SK-N-SH (cell line): ENCODE results near the gene NEK6. TPM values are rescaled to one million over a fixed set of nuclear protein-coding genes. Genes with fewer than 3 reads are reported as not detected.

Source experiments
- CTCF ChIA-PET: fragments of 300-600, 350-600 bp; formaldehyde crosslinking; extraction: SDS; loops from one replicate; lab custom pipeline; 2021; lab: Yijun Ruan, JAX
- POLR2A ChIA-PET: fragments of 350-600 bp; sonication (Branson Sonifier 250); formaldehyde crosslinking; extraction: SDS; loops from one replicate; lab custom pipeline; 2020; ENCODE audit warnings: antibody characterized with exemption, inconsistent platforms; lab: Yijun Ruan, JAX
- DNase-seq: peaks from one replicate; pipeline ENCODE4 v3.0.0; 2012
- H2AFZ ChIP-seq: fragments of 200-600 bp; sonication (generic); 2 replicates; pipeline ENCODE4 v1.8.1; 2016; ENCODE audit warnings: antibody characterized with exemption, mild to moderate bottlenecking, low read depth
- H3F3A ChIP-seq: fragments of 200-600 bp; sonication (generic); replicated peaks from 2 replicates; pipeline ENCODE3; 2016; ENCODE audit warnings: antibody characterized with exemption, mild to moderate bottlenecking; ENCODE audit not compliant: insufficient read depth
- H3K27ac ChIP-seq, 2 experiments: fragments of 200-500 bp in 1 of 2; fragments of 200-600 bp in 1 of 2; sonication (Bioruptor generic) in 1 of 2; sonication (generic), shearing (Covaris generic) in 1 of 2; 2 replicates each; pipeline versions ENCODE4 v1.5.1 to v1.6.1; 2014 to 2016; ENCODE audit warnings: low read depth in 2 of 2, inconsistent platforms in 1 of 2, low read length in 1 of 2, mild to moderate bottlenecking in 1 of 2, mixed read lengths in 1 of 2
- H3K27me3 ChIP-seq: fragments of 200-600 bp; sonication (generic), shearing (Covaris generic); 2 replicates; pipeline ENCODE4 v1.6.1; 2016; ENCODE audit warnings: mixed run types; ENCODE audit not compliant: insufficient read depth
- H3K36me3 ChIP-seq, 2 experiments: fragments of 200-500 bp in 1 of 2; fragments of 200-600 bp in 1 of 2; sonication (Bioruptor generic) in 1 of 2; sonication (generic) in 1 of 2; replicated peaks in 1 of 2; 2 replicates each; pipeline versions ENCODE3 to v1.5.1; 2014 to 2016; ENCODE audit warnings: low read length in 1 of 2, mild to moderate bottlenecking in 1 of 2; ENCODE audit not compliant: insufficient read depth in 2 of 2, control insufficient read depth in 1 of 2
- H3K4me1 ChIP-seq, 2 experiments: fragments of 200-500 bp in 1 of 2; fragments of 200-600 bp in 1 of 2; sonication (Bioruptor generic) in 1 of 2; sonication (generic), shearing (Covaris generic) in 1 of 2; 2 replicates each; pipeline versions ENCODE4 v1.5.1 to v1.6.1; 2014 to 2016; ENCODE audit warnings: low read depth in 1 of 2, low read length in 1 of 2, mixed run types in 1 of 2; ENCODE audit not compliant: insufficient read depth in 2 of 2, control insufficient read depth in 1 of 2
- H3K4me2 ChIP-seq: fragments of 200-600 bp; sonication (generic), shearing (Covaris generic); 2 replicates; pipeline ENCODE4 v1.6.1; 2017; ENCODE audit warnings: mixed run types
- H3K4me3 ChIP-seq, 2 experiments: fragments of 200-500 bp in 1 of 2; fragments of 200-600 bp in 1 of 2; sonication (Bioruptor generic) in 1 of 2; sonication (generic), shearing (Covaris generic) in 1 of 2; 2 replicates each; pipeline versions ENCODE4 v1.5.1 to v1.8.1; 2014 to 2016; ENCODE audit warnings: low read depth in 2 of 2, inconsistent platforms in 1 of 2, low read length in 1 of 2, mild to moderate bottlenecking in 1 of 2, mixed read lengths in 1 of 2, moderate library complexity in 1 of 2
- H3K79me2 ChIP-seq: fragments of 200-600 bp; sonication (generic); 2 replicates; pipeline ENCODE4 v1.8.1; 2017; ENCODE audit warnings: mild to moderate bottlenecking; ENCODE audit not compliant: insufficient read depth
- H3K9ac ChIP-seq: fragments of 200-600 bp; sonication (generic); 2 replicates; pipeline ENCODE4 v1.6.1; 2017; ENCODE audit warnings: mixed run types
- H3K9me2 ChIP-seq: fragments of 200-600 bp; sonication (generic); 2 replicates; pipeline ENCODE4 v1.6.1; 2017; ENCODE audit warnings: mixed run types
- H3K9me3 ChIP-seq: fragments of 200-600 bp; sonication (generic); 2 replicates; pipeline ENCODE4 v1.6.1; 2017; ENCODE audit warnings: mixed run types, mild to moderate bottlenecking, moderate library complexity
- H4K20me1 ChIP-seq: fragments of 200-600 bp; sonication (generic); 2 replicates; pipeline ENCODE4 v1.6.1; 2017; ENCODE audit warnings: mild to moderate bottlenecking, mixed run types; ENCODE audit not compliant: insufficient read depth
- CHD2 ChIP-seq: fragments of 150-350 bp; IDR thresholded peaks from 2 replicates; pipeline ENCODE4 v1.6.1; 2018; ENCODE audit warnings: low read length; ENCODE audit not compliant: partially characterized antibody
- ELF1 ChIP-seq: IDR thresholded peaks from 2 replicates; pipeline ENCODE4 v1.4.0; 2012
- EP300 ChIP-seq, 2 experiments: IDR thresholded peaks; 2 replicates each; pipeline versions ENCODE4 v1.4.0 to v1.6.1; 2012; ENCODE audit warnings: borderline replicate concordance in 1 of 2, low read depth in 1 of 2, low read length in 1 of 2
- FOXJ3 ChIP-seq: sonication (generic); formaldehyde crosslinking; IDR thresholded peaks from 2 replicates; pipeline ENCODE4 v1.5.1; 2020; ENCODE audit warnings: mild to moderate bottlenecking, missing genetic modification reagents
- FOXM1 ChIP-seq: IDR thresholded peaks from 2 replicates; pipeline ENCODE4 v1.4.0; 2012; ENCODE audit warnings: low read depth, mild to moderate bottlenecking
- MXI1 ChIP-seq: IDR thresholded peaks from 2 replicates; pipeline ENCODE4 v1.6.1; 2012; ENCODE audit warnings: mild to moderate bottlenecking, low read depth, low read length, improper control_type of control experiment
- NFIC ChIP-seq: IDR thresholded peaks from 2 replicates; pipeline ENCODE4 v1.4.0; 2012; ENCODE audit warnings: borderline replicate concordance
- PBX3 ChIP-seq: IDR thresholded peaks from 2 replicates; pipeline ENCODE4; 2012
- POLR2AphosphoS5 ChIP-seq: IDR thresholded peaks from 2 replicates; pipeline ENCODE4 v1.6.1; 2012; ENCODE audit warnings: low read depth, low read length
- RAD21 ChIP-seq: IDR thresholded peaks from 2 replicates; pipeline ENCODE4 v1.6.1; 2012; ENCODE audit warnings: mild to moderate bottlenecking, low read length
- RFX5 ChIP-seq: IDR thresholded peaks from 2 replicates; pipeline ENCODE4 v1.6.1; 2012; ENCODE audit warnings: mild to moderate bottlenecking, improper control_type of control experiment, low read length
- SMC3 ChIP-seq: IDR thresholded peaks from 2 replicates; pipeline ENCODE4 v1.6.1; 2012; ENCODE audit warnings: low read depth, low read length, improper control_type of control experiment
- TCF12 ChIP-seq: IDR thresholded peaks from 2 replicates; pipeline ENCODE4 v1.4.0; 2012
- YY1 ChIP-seq: IDR thresholded peaks from 2 replicates; pipeline ENCODE4 v1.4.0; 2012; ENCODE audit warnings: low read depth, mild to moderate bottlenecking
- WGBS: methylation state at CpG from one replicate; pipeline ENCODE4 v1.1.6; 2017; ENCODE audit warnings: low lambda C conversion rate; 5-methylcytosine and 5-hydroxymethylcytosine counted together
- polyA plus RNA-seq, 3 experiments: library from polyadenylated mRNA; depleted of rRNA; stranded (reverse); fragments of >200 nt; gene quantifications; 2 replicates each; pipeline ENCODE4 v1.2.3, GENCODE V29; 2012
- TF ChIP-seq, protein P1 (sequence below): IDR thresholded peaks from 2 replicates; pipeline ENCODE4 v1.4.0; 2012; ENCODE audit warnings: low read depth, borderline replicate concordance
- TF ChIP-seq, protein P2 (sequence below): fragments of 200-600 bp; sonication (generic); IDR thresholded peaks from 2 replicates; pipeline ENCODE4 v1.6.1; 2017; ENCODE audit warnings: antibody characterized with exemption, mild to moderate bottlenecking, moderate library complexity
- TF ChIP-seq, protein P3 (sequence below): IDR thresholded peaks from 2 replicates; pipeline ENCODE4 v1.6.1; 2012; ENCODE audit warnings: mild to moderate bottlenecking, low read depth, low read length, moderate library complexity
- TF ChIP-seq, protein P4 (sequence below): fragments of 150-350 bp; IDR thresholded peaks from 2 replicates; pipeline ENCODE4 v1.6.1; 2017; ENCODE audit warnings: antibody characterized with exemption, low read length, low read depth, borderline replicate concordance

The NEK6 gene
- polyA plus RNA-seq, 1 of the 3 experiments (the other 2 are of a cell fraction) = 89.8 TPM

DNA sequence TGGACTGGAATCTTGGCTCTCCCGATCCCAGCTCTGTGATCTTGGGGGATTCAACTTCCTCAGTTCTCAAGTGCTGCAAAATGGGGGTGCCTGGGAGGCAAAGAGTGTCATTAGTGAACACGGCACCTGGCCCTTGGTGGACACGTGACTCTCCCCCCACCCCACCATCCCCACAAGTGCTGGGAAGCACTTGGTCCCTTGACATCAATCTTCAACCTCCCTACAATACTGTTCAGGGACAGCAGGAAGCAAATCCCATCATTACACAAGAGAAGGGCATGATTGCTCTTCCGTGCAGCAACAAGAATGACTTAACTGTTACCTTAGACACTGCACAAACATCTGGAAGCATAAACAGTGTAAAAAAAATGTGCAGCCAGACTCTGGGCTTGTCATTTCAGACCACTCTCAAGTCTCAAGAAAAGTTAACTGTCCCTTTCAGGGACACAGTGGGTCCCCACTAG is 96.1 kb downstream of the NEK6 start:
- no peak for DNase-seq

More for the DNA sequence above, 96.1 kb downstream of the NEK6 start:
- H3F3A ChIP-seq = peaks cover 40% of the 10 kb centered on the region
- H3K9ac ChIP-seq = no peak overlapping the region
- no peak overlapping the region for H3K4me3 ChIP-seq
- no peak overlapping the region; a peak in 1 of 4 replicates for H3K27ac ChIP-seq
- WGBS = 92% methylated on average over 3 of the region's 4 CpGs
- H3K79me2 ChIP-seq = peaks cover 32% of the 10 kb centered on the region
- H3K9me2 ChIP-seq = no peaks in the 10 kb centered on the region
- H3K27me3 ChIP-seq = no peaks in the 10 kb centered on the region
- no peak overlapping the region for H3K4me2 ChIP-seq
- H2AFZ ChIP-seq = no peak overlapping the region
- H3K9me3 ChIP-seq = no peaks in the 10 kb centered on the region
- CTCF ChIA-PET = no interaction called here
- no peak for TF ChIP-seq FOXM1
- TF ChIP-seq, protein P1, sequence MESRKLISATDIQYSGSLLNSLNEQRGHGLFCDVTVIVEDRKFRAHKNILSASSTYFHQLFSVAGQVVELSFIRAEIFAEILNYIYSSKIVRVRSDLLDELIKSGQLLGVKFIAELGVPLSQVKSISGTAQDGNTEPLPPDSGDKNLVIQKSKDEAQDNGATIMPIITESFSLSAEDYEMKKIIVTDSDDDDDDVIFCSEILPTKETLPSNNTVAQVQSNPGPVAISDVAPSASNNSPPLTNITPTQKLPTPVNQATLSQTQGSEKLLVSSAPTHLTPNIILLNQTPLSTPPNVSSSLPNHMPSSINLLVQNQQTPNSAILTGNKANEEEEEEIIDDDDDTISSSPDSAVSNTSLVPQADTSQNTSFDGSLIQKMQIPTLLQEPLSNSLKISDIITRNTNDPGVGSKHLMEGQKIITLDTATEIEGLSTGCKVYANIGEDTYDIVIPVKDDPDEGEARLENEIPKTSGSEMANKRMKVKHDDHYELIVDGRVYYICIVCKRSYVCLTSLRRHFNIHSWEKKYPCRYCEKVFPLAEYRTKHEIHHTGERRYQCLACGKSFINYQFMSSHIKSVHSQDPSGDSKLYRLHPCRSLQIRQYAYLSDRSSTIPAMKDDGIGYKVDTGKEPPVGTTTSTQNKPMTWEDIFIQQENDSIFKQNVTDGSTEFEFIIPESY = no peak
- TF ChIP-seq, protein P2, sequence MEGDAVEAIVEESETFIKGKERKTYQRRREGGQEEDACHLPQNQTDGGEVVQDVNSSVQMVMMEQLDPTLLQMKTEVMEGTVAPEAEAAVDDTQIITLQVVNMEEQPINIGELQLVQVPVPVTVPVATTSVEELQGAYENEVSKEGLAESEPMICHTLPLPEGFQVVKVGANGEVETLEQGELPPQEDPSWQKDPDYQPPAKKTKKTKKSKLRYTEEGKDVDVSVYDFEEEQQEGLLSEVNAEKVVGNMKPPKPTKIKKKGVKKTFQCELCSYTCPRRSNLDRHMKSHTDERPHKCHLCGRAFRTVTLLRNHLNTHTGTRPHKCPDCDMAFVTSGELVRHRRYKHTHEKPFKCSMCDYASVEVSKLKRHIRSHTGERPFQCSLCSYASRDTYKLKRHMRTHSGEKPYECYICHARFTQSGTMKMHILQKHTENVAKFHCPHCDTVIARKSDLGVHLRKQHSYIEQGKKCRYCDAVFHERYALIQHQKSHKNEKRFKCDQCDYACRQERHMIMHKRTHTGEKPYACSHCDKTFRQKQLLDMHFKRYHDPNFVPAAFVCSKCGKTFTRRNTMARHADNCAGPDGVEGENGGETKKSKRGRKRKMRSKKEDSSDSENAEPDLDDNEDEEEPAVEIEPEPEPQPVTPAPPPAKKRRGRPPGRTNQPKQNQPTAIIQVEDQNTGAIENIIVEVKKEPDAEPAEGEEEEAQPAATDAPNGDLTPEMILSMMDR = no peak
- TF ChIP-seq PBX3 = no peak
- no peak for TF ChIP-seq POLR2AphosphoS5
- no peak for TF ChIP-seq YY1
- no peak for TF ChIP-seq RAD21
- no peak for TF ChIP-seq TCF12
- TF ChIP-seq NFIC = no peak
- TF ChIP-seq ELF1 = no peak
- TF ChIP-seq MXI1 = no peak
- no peak for TF ChIP-seq CHD2
- no peak for TF ChIP-seq FOXJ3
- TF ChIP-seq, protein P3, sequence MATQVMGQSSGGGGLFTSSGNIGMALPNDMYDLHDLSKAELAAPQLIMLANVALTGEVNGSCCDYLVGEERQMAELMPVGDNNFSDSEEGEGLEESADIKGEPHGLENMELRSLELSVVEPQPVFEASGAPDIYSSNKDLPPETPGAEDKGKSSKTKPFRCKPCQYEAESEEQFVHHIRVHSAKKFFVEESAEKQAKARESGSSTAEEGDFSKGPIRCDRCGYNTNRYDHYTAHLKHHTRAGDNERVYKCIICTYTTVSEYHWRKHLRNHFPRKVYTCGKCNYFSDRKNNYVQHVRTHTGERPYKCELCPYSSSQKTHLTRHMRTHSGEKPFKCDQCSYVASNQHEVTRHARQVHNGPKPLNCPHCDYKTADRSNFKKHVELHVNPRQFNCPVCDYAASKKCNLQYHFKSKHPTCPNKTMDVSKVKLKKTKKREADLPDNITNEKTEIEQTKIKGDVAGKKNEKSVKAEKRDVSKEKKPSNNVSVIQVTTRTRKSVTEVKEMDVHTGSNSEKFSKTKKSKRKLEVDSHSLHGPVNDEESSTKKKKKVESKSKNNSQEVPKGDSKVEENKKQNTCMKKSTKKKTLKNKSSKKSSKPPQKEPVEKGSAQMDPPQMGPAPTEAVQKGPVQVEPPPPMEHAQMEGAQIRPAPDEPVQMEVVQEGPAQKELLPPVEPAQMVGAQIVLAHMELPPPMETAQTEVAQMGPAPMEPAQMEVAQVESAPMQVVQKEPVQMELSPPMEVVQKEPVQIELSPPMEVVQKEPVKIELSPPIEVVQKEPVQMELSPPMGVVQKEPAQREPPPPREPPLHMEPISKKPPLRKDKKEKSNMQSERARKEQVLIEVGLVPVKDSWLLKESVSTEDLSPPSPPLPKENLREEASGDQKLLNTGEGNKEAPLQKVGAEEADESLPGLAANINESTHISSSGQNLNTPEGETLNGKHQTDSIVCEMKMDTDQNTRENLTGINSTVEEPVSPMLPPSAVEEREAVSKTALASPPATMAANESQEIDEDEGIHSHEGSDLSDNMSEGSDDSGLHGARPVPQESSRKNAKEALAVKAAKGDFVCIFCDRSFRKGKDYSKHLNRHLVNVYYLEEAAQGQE = no peak
- TF ChIP-seq EP300 (IDR thresholded peaks at IDR 0.05; ENCODE audit: borderline replicate concordance in 1 of 2, low read depth in 1 of 2, low read length in 1 of 2) = no peak
- TF ChIP-seq RFX5 = no peak
- TF ChIP-seq, protein P4, sequence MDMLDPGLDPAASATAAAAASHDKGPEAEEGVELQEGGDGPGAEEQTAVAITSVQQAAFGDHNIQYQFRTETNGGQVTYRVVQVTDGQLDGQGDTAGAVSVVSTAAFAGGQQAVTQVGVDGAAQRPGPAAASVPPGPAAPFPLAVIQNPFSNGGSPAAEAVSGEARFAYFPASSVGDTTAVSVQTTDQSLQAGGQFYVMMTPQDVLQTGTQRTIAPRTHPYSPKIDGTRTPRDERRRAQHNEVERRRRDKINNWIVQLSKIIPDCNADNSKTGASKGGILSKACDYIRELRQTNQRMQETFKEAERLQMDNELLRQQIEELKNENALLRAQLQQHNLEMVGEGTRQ = no peak
- TF ChIP-seq SMC3 = no peak
- no peaks in the 10 kb centered on the region; a peak in 1 of 4 replicates for H3K4me1 ChIP-seq
- H4K20me1 ChIP-seq = peaks cover 63% of the 10 kb centered on the region
- peaks cover 17 to 68% of the 10 kb centered on the region in 2 experiments for H3K36me3 ChIP-seq
- POLR2A ChIA-PET = no interaction called here
